ENCODE results near the gene HSD3B2.

- TF ChIP-seq POLR2AphosphoS5 (IDR thresholded peaks at IDR 0.05; ENCODE audit: low read depth) (no peak), EZH2phosphoT487 (IDR thresholded peaks at IDR 0.05; ENCODE audit: unreplicated experiment) (no peak), CTCF (conservative IDR thresholded peaks at IDR 0.05; ENCODE audit: low read depth in 2 of 2) (no peak), CREB1 (CRISPR knock-in tag; IDR thresholded peaks at IDR 0.05; ENCODE audit: low read depth) (no peak), JUNB (IDR thresholded peaks at IDR 0.05; ENCODE audit: unreplicated experiment) (no peak), EZH2 (IDR thresholded peaks at IDR 0.05; ENCODE audit: low read depth, unreplicated experiment) (no peak), NANOG (IDR thresholded peaks at IDR 0.05; ENCODE audit: borderline replicate concordance) (no peak), ETS1 (IDR thresholded peaks at IDR 0.05) (no peak), STAT1 (IDR thresholded peaks at IDR 0.05; ENCODE audit: unreplicated experiment) (no peak)
- TF ChIP-seq, protein P1, sequence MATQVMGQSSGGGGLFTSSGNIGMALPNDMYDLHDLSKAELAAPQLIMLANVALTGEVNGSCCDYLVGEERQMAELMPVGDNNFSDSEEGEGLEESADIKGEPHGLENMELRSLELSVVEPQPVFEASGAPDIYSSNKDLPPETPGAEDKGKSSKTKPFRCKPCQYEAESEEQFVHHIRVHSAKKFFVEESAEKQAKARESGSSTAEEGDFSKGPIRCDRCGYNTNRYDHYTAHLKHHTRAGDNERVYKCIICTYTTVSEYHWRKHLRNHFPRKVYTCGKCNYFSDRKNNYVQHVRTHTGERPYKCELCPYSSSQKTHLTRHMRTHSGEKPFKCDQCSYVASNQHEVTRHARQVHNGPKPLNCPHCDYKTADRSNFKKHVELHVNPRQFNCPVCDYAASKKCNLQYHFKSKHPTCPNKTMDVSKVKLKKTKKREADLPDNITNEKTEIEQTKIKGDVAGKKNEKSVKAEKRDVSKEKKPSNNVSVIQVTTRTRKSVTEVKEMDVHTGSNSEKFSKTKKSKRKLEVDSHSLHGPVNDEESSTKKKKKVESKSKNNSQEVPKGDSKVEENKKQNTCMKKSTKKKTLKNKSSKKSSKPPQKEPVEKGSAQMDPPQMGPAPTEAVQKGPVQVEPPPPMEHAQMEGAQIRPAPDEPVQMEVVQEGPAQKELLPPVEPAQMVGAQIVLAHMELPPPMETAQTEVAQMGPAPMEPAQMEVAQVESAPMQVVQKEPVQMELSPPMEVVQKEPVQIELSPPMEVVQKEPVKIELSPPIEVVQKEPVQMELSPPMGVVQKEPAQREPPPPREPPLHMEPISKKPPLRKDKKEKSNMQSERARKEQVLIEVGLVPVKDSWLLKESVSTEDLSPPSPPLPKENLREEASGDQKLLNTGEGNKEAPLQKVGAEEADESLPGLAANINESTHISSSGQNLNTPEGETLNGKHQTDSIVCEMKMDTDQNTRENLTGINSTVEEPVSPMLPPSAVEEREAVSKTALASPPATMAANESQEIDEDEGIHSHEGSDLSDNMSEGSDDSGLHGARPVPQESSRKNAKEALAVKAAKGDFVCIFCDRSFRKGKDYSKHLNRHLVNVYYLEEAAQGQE (IDR thresholded peaks at IDR 0.05; ENCODE audit: unreplicated experiment) = no peak
Observed at GRCh38 chr1:119447344-119448126, 32.6 kb downstream of the HSD3B2 start.
